ENCODE measurements around the gene MISP.

MISP gene

GRCh38 chr19:754530-754929 lies 3.6 kb downstream of the MISP start:
- no peak for TF ChIP-seq SPI1 (IDR thresholded peaks at IDR 0.05; ENCODE audit: borderline replicate concordance, low read depth)
- no peak for TF ChIP-seq CTCF (IDR thresholded peaks at IDR 0.05; ENCODE audit: insufficient read depth, low read length)
- no peak for TF ChIP-seq POLR2AphosphoS5 (IDR thresholded peaks at IDR 0.05; ENCODE audit: low read depth)
- TF ChIP-seq GABPA (IDR thresholded peaks at IDR 0.05; ENCODE audit: low read depth), result no peak
- TF ChIP-seq, protein P1, sequence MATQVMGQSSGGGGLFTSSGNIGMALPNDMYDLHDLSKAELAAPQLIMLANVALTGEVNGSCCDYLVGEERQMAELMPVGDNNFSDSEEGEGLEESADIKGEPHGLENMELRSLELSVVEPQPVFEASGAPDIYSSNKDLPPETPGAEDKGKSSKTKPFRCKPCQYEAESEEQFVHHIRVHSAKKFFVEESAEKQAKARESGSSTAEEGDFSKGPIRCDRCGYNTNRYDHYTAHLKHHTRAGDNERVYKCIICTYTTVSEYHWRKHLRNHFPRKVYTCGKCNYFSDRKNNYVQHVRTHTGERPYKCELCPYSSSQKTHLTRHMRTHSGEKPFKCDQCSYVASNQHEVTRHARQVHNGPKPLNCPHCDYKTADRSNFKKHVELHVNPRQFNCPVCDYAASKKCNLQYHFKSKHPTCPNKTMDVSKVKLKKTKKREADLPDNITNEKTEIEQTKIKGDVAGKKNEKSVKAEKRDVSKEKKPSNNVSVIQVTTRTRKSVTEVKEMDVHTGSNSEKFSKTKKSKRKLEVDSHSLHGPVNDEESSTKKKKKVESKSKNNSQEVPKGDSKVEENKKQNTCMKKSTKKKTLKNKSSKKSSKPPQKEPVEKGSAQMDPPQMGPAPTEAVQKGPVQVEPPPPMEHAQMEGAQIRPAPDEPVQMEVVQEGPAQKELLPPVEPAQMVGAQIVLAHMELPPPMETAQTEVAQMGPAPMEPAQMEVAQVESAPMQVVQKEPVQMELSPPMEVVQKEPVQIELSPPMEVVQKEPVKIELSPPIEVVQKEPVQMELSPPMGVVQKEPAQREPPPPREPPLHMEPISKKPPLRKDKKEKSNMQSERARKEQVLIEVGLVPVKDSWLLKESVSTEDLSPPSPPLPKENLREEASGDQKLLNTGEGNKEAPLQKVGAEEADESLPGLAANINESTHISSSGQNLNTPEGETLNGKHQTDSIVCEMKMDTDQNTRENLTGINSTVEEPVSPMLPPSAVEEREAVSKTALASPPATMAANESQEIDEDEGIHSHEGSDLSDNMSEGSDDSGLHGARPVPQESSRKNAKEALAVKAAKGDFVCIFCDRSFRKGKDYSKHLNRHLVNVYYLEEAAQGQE (IDR thresholded peaks at IDR 0.05; ENCODE audit: insufficient replicate concordance, low read depth), result no peak

DNA sequence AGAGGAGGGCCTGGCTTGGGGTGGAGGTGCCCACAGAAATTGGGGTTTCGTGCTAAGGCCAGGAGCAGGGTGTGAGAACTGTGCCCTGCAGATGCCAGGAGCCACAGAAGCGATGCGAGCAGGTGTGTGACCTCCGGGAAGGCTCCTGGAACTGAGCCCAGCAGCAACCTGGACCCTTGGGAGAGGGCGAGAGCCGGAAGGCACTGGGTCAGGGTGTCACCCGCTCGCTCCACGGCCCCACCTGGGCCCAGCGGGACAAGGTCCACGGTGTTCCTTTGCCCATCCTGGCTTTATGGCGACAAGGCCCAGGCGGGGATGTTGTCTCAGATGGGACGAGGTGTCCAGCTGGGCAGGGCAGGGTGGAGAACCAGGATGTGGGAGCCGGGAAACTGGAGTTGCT lies 4.2 kb downstream of the MISP start:
- TF ChIP-seq, protein P1 (IDR thresholded peaks at IDR 0.05; ENCODE audit: insufficient replicate concordance, low read depth), result no peak
- TF ChIP-seq GABPA (IDR thresholded peaks at IDR 0.05; ENCODE audit: low read depth), result no peak
- TF ChIP-seq POLR2AphosphoS5 (IDR thresholded peaks at IDR 0.05; ENCODE audit: low read depth), result no peak
- no peak for TF ChIP-seq SPI1 (IDR thresholded peaks at IDR 0.05; ENCODE audit: borderline replicate concordance, low read depth)
- no peak for TF ChIP-seq CTCF (IDR thresholded peaks at IDR 0.05; ENCODE audit: insufficient read depth, low read length)
- no peaks in the 10 kb centered on the region for H3K27me3 ChIP-seq (ENCODE audit: insufficient read depth, poor library complexity, severe bottlenecking)
- H3K27ac ChIP-seq (replicated peaks), result no peak overlapping the region
- DNase-seq (ENCODE audit: low read depth in 1 of 2, low spot score in 1 of 2), result no peak
- H3K4me3 ChIP-seq (replicated peaks; ENCODE audit: insufficient read depth, low read length), result no peak overlapping the region

More at GRCh38 chr19:754530-754929, 3.6 kb downstream of the MISP start:
- Histone ChIP-seq H3K4me3 (replicated peaks; ENCODE audit: insufficient read depth, low read length) (no peak overlapping the region), H3K27me3 (ENCODE audit: insufficient read depth, poor library complexity, severe bottlenecking) (no peaks in the 10 kb centered on the region), H3K27ac (replicated peaks) (no peak overlapping the region)
- DNase-seq (ENCODE audit: low read depth in 1 of 2, low spot score in 1 of 2), result no peak

DNA sequence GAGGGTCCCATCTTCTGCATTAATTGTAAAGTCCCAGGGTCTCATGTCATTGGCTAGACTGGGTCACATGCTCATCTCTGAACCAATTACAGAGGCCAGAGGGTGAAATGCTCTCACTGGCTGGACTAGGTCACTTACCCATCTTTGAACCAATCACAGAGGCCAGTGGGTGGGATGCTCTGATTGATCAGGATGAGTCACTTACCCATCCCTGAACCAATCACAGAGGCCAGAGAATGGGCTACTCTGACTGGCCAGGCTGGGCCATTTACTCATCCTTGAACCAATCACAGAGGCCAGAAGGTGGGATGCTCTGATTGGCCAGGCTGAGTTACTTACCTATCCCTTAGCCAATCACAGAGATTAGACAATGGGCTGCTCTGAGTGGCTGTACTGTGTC lies 5.3 kb downstream of the MISP start:
- no peak for DNase-seq (ENCODE audit: low read depth in 1 of 2, low spot score in 1 of 2)

More for the DNA sequence above, 5.3 kb downstream of the MISP start:
- no peak overlapping the region for H3K27ac ChIP-seq (replicated peaks)
- no peak overlapping the region for H3K4me3 ChIP-seq (replicated peaks; ENCODE audit: insufficient read depth, low read length)
- no peaks in the 10 kb centered on the region for H3K27me3 ChIP-seq (ENCODE audit: insufficient read depth, poor library complexity, severe bottlenecking)
- TF ChIP-seq, protein P1 (IDR thresholded peaks at IDR 0.05; ENCODE audit: insufficient replicate concordance, low read depth), result no peak
- TF ChIP-seq GABPA (IDR thresholded peaks at IDR 0.05; ENCODE audit: low read depth), result no peak
- TF ChIP-seq POLR2AphosphoS5 (IDR thresholded peaks at IDR 0.05; ENCODE audit: low read depth), result no peak
- no peak for TF ChIP-seq CTCF (IDR thresholded peaks at IDR 0.05; ENCODE audit: insufficient read depth, low read length)
- no peak for TF ChIP-seq SPI1 (IDR thresholded peaks at IDR 0.05; ENCODE audit: borderline replicate concordance, low read depth)
